CD4-positive, alpha-beta T cell (primary cell): Measurements from ENCODE around the gene VGF. TPM values are rescaled to one million over a fixed set of nuclear protein-coding genes. Genes with fewer than 3 reads are reported as not detected.

Experiments used
- ATAC-seq: fragments of 200-7000 bp; cut with Tn5 transposase; one replicate; pipeline ENCODE4 v1.10.0; 2022; ENCODE audit warnings: mild to moderate bottlenecking; ENCODE audit not compliant: poor library complexity
- CTCF ChIA-PET: fragments of 350-600 bp; sonication (Branson Sonifier 250); formaldehyde crosslinking; loops from one replicate; lab custom pipeline; 2021; ENCODE audit warnings: antibody characterized with exemption, inconsistent platforms; lab: Charles Lee
- POLR2A ChIA-PET: fragments of 350-600 bp; sonication (Branson Sonifier 250); formaldehyde crosslinking; loops from one replicate; lab custom pipeline; 2021; ENCODE audit warnings: antibody characterized with exemption, inconsistent platforms; lab: Charles Lee
- DNase-seq, 14 experiments: peaks; one replicate each; pipeline ENCODE4 v3.0.0-alpha.2; 2013 to 2020; ENCODE audit warnings: mixed read lengths in 2 of 14
- H3K27ac ChIP-seq, 2 donors: one replicate each; pipeline versions ENCODE4 v1.5.1 to v1.7.0; 2013; ENCODE audit warnings: low read length in 2 of 2, low read depth in 1 of 2, mild to moderate bottlenecking in 1 of 2
- H3K27me3 ChIP-seq, 2 experiments: 1 replicate in 1 of 2; 2 replicates in 1 of 2; pipeline versions ENCODE4 v1.6.1 to v1.7.0; 2013; ENCODE audit warnings: low read length in 2 of 2, control low read depth in 1 of 2, mild to moderate bottlenecking in 1 of 2, moderate library complexity in 1 of 2; ENCODE audit not compliant: insufficient read depth in 2 of 2, control insufficient read depth in 1 of 2
- H3K36me3 ChIP-seq: one replicate; pipeline ENCODE4 v1.6.1; 2013; ENCODE audit warnings: low read length, control low read depth; ENCODE audit not compliant: insufficient read depth
- H3K4me1 ChIP-seq: one replicate; pipeline ENCODE4 v1.6.1; 2013; ENCODE audit warnings: low read length, control low read depth; ENCODE audit not compliant: insufficient read depth
- H3K4me3 ChIP-seq: one replicate; pipeline ENCODE4 v1.5.1; 2013; ENCODE audit warnings: mild to moderate bottlenecking, low read length, moderate library complexity
- H3K9me3 ChIP-seq, 2 experiments: 1 replicate in 1 of 2; 2 replicates in 1 of 2; pipeline versions ENCODE4 v1.6.1 to v1.7.0; 2013; ENCODE audit warnings: low read length in 2 of 2, mild to moderate bottlenecking in 2 of 2, control low read depth in 1 of 2, moderate library complexity in 1 of 2; ENCODE audit not compliant: control insufficient read depth in 1 of 2, insufficient read depth in 1 of 2
- H3K27ac Mint-ChIP-seq: one replicate; pipeline ENCODE4 v1.8.0; 2020; ENCODE audit warnings: mixed read lengths
- H3K27me3 Mint-ChIP-seq: one replicate; pipeline ENCODE4 v1.8.0; 2021; ENCODE audit warnings: mixed read lengths
- H3K36me3 Mint-ChIP-seq: one replicate; pipeline ENCODE4 v1.8.0; 2021; ENCODE audit warnings: low read depth, mixed read lengths
- H3K4me1 Mint-ChIP-seq: one replicate; pipeline ENCODE4 v1.8.0; 2021; ENCODE audit warnings: low read depth, mixed read lengths
- H3K4me3 Mint-ChIP-seq: one replicate; pipeline ENCODE4 v1.8.0; 2020; ENCODE audit warnings: mild to moderate bottlenecking, mixed read lengths
- H3K9me3 Mint-ChIP-seq: one replicate; pipeline ENCODE4 v1.8.0; 2020; ENCODE audit warnings: mixed read lengths
- intact Hi-C, 2 experiments: fragments of 100-400 bp; cut with DNase I in 1 of 2; cut with micrococcal nuclease in 1 of 2; formaldehyde crosslinking; loops; one replicate each; pipeline versions ENCODE4 v1.15.1 to v1.9.0; 2023 to 2025; cut with DNase I, micrococcal nuclease
- total RNA-seq, 174 experiments: library from RNA in 2 of 174; stranded (reverse) in 2 of 174; gene quantifications; one replicate each; pipeline ENCODE4 v1.2.3 and lab custom pipeline; 2021 to 2026
- TF ChIP-seq, protein P1 (sequence below): fragments of 200-600 bp; IDR thresholded peaks from one replicate; pipeline ENCODE4 v1.8.0; 2022; ENCODE audit warnings: antibody characterized with exemption, mild to moderate bottlenecking

The VGF gene
- total RNA-seq, 2 experiments from 2014 or later, result not detected

DNA sequence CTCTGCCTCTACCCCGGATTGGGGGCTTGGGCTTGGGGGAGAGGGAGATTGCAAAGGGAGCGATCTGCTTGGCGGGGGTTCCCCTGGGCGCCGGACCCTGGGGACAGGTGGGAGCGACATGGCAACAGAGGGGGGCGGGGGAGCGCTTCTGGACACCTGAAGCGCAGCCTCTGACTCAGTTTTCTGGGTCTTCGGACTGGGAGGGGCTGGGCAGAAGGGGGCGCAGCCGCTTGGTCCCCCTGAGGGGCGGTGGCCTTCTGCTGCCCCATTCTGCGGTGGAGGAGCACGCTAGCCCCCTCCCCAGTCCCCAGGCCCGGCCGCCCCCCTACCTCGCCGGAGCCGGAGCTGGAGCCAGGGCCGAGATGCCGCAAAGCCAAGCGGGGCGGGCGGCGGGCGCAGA is 14.3 kb upstream of the VGF start:
- ChIA-PET POLR2A (no interaction called here), CTCF (interaction anchor here (0.5 kb wide), 1 partner anchor 36 kb away, joined by 3 read pairs; no protein-coding TSS in a partner anchor)
- H3K4me1 ChIP-seq, result peaks cover 22% of the 10 kb centered on the region
- intact Hi-C loops, result no loop called here
- Mint-ChIP-seq H3K4me3 (no peak overlapping the region), H3K4me1 (peaks cover 5% of the 10 kb centered on the region), H3K27me3 (peaks cover 75% of the 10 kb centered on the region), H3K36me3 (no peaks in the 10 kb centered on the region), H3K27ac (no peak overlapping the region), H3K9me3 (no peaks in the 10 kb centered on the region)
- TF ChIP-seq, protein P1, sequence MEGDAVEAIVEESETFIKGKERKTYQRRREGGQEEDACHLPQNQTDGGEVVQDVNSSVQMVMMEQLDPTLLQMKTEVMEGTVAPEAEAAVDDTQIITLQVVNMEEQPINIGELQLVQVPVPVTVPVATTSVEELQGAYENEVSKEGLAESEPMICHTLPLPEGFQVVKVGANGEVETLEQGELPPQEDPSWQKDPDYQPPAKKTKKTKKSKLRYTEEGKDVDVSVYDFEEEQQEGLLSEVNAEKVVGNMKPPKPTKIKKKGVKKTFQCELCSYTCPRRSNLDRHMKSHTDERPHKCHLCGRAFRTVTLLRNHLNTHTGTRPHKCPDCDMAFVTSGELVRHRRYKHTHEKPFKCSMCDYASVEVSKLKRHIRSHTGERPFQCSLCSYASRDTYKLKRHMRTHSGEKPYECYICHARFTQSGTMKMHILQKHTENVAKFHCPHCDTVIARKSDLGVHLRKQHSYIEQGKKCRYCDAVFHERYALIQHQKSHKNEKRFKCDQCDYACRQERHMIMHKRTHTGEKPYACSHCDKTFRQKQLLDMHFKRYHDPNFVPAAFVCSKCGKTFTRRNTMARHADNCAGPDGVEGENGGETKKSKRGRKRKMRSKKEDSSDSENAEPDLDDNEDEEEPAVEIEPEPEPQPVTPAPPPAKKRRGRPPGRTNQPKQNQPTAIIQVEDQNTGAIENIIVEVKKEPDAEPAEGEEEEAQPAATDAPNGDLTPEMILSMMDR, result no peak
- H3K4me3 ChIP-seq, result no peak overlapping the region
- DNase-seq, result no peak
- ATAC-seq, result no peak
- H3K36me3 ChIP-seq, result no peaks in the 10 kb centered on the region
- peaks cover 63 to 72% of the 10 kb centered on the region in 2 experiments for H3K27me3 ChIP-seq
- H3K9me3 ChIP-seq, result no peaks in the 10 kb centered on the region
- no peak overlapping the region for H3K27ac ChIP-seq

DNA sequence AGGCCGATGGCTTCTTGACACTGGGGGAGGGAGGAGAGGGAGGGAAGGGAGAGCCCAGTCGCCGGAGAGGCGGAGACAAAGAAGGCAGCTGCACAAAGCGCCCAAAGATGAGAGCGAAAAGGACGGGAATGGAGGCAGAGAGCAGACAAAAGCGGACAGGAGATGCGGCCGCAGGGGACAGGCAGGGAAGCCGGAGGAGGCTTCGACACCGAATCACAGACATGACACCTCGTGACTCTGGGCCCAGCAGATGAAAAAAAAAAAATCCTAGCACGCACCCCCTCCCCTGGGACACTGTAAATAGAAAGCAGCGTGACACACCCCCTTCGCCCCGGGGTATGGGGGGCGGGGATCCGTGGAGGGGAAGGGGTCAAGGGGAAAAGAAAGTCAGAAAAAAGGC is 13.7 kb upstream of the VGF start:
- H3K36me3 Mint-ChIP-seq, result no peaks in the 10 kb centered on the region
- ChIA-PET CTCF (no interaction called here), POLR2A (no interaction called here)
- Histone ChIP-seq H3K27ac (no peak overlapping the region), H3K9me3 (peaks cover 0 to 5% of the 10 kb centered on the region in 2 experiments), H3K27me3 (peaks cover 69 to 78% of the 10 kb centered on the region in 2 experiments), H3K36me3 (no peaks in the 10 kb centered on the region), H3K4me1 (peaks cover 28% of the 10 kb centered on the region), H3K4me3 (no peak overlapping the region)
- no peaks in the 10 kb centered on the region for H3K9me3 Mint-ChIP-seq
- no peak for ATAC-seq
- peak in 1 of 14 experiments; percentile 21 for DNase-seq
- TF ChIP-seq, protein P1, result no peak
- intact Hi-C loops, result no loop called here
- peaks cover 11% of the 10 kb centered on the region for H3K4me1 Mint-ChIP-seq
- peak overlapping the region; percentile 54 for H3K4me3 Mint-ChIP-seq
- H3K27me3 Mint-ChIP-seq, result peaks cover 76% of the 10 kb centered on the region
- H3K27ac Mint-ChIP-seq, result no peak overlapping the region

DNA sequence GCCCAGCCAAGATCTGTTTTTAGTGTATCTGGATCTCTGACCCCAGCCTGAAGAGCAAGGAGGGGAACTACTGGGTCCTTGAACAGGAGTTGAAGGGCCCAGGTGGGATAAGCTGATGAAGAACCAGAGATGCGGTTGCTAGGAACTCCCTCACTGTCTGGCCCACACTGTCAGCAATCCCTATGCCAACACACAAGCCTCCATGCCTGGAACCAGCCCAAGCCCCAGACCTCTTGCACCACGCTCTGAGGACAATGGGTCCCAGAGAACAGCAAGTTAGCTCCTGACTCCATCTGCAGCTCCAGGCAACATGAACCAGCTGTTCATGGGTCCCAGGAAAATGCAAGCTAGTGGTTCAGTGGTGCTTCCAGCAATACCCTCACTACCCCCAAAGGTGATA is 12.3 kb upstream of the VGF start:
- ChIA-PET CTCF (interaction anchor here (1.4 kb wide), 1 partner anchor 34 kb away, joined by 7 read pairs; no protein-coding TSS in a partner anchor), POLR2A (interaction anchor here (1.0 to 1.2 kb wide), 2 partner anchors 9 to 12 kb away, joined by 3 to 4 read pairs; partner anchors contain the start of gene VGF)
- peaks cover 87% of the 10 kb centered on the region for H3K27me3 Mint-ChIP-seq
- no peaks in the 10 kb centered on the region for H3K36me3 Mint-ChIP-seq
- H3K9me3 Mint-ChIP-seq, result no peaks in the 10 kb centered on the region
- peaks cover 82 to 91% of the 10 kb centered on the region in 2 experiments for H3K27me3 ChIP-seq
- no peak overlapping the region for H3K4me3 ChIP-seq
- no peak for ATAC-seq
- no peak overlapping the region for H3K27ac Mint-ChIP-seq
- intact Hi-C loops, result no loop called here
- peaks cover 42% of the 10 kb centered on the region for H3K4me1 ChIP-seq
- TF ChIP-seq, protein P1, result no peak
- H3K4me1 Mint-ChIP-seq, result peaks cover 24% of the 10 kb centered on the region
- peaks cover 0 to 19% of the 10 kb centered on the region in 2 experiments for H3K9me3 ChIP-seq
- H3K27ac ChIP-seq, result no peak overlapping the region
- H3K4me3 Mint-ChIP-seq, result no peak overlapping the region
- H3K36me3 ChIP-seq, result no peaks in the 10 kb centered on the region
- DNase-seq, result no peak
